OCI-LY7 (cell line): Measurements from ENCODE around the gene TMEM51.

Experiments
- EZH2phosphoT487 ChIP-seq: fragments of 200-600 bp; sonication (generic); IDR thresholded peaks from 2 replicates; pipeline ENCODE4 v1.6.1; 2018; ENCODE audit warnings: low read depth, borderline replicate concordance, mild to moderate bottlenecking, mixed run types, antibody characterized with exemption, low read length, moderate library complexity, mixed read lengths
- TF ChIP-seq, protein P1 (sequence below): fragments of 200-600 bp; sonication (generic); conservative IDR thresholded peaks from 2 replicates; pipeline ENCODE4 v1.5.1; 2014; ENCODE audit warnings: mild to moderate bottlenecking, antibody characterized with exemption, low read length, moderate library complexity, mixed read lengths

DNA sequence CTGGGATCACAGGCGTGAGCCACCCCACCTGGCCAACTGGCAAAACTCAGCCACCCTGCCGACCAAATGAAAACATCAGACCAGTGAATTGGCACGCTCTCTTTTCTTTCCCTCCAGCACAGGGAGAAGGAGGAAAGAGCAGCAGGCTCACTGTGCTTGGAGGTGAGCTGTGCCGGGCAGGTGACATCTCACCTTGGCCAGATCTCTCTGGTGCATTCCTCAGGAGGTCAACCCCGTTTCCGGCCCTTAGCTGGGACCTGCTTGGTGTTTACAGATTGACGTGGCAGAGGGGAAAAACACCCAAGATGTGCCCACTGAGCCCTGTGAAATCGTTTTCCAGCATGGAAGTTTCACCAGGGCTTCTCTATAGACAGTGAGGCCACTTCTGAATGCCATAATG, 45.1 kb downstream of the TMEM51 start:
- TF ChIP-seq EZH2phosphoT487: no peak
- TF ChIP-seq, protein P1, sequence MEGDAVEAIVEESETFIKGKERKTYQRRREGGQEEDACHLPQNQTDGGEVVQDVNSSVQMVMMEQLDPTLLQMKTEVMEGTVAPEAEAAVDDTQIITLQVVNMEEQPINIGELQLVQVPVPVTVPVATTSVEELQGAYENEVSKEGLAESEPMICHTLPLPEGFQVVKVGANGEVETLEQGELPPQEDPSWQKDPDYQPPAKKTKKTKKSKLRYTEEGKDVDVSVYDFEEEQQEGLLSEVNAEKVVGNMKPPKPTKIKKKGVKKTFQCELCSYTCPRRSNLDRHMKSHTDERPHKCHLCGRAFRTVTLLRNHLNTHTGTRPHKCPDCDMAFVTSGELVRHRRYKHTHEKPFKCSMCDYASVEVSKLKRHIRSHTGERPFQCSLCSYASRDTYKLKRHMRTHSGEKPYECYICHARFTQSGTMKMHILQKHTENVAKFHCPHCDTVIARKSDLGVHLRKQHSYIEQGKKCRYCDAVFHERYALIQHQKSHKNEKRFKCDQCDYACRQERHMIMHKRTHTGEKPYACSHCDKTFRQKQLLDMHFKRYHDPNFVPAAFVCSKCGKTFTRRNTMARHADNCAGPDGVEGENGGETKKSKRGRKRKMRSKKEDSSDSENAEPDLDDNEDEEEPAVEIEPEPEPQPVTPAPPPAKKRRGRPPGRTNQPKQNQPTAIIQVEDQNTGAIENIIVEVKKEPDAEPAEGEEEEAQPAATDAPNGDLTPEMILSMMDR: no peak
